ENCODE measurements around the gene RNF145. TPM values are rescaled to one million over a fixed set of nuclear protein-coding genes. Genes with fewer than 3 reads are reported as not detected.

Gene RNF145
- polyA plus RNA-seq, 2 donors = 26.2 to 48.6 TPM

- H3K36me3 ChIP-seq (ENCODE audit: control insufficient read depth in 2 of 2, insufficient read depth in 2 of 2, low read length in 1 of 2) = peaks cover 0 to 3% of the 10 kb centered on the region in 2 donors
- 64 to 70% methylated on average over 3 of the region's 3 CpGs for WGBS, 2 donors
- H3K27ac ChIP-seq (ENCODE audit: low read depth in 2 of 2, low read length in 1 of 2) = no peak overlapping the region
- H3K4me3 ChIP-seq (ENCODE audit: low read depth in 1 of 2, low read length in 2 of 2) = no peak overlapping the region
- H3K4me1 ChIP-seq (ENCODE audit: control insufficient read depth in 2 of 2, insufficient read depth in 2 of 2, low read length in 1 of 2) = peaks cover 0 to 5% of the 10 kb centered on the region in 2 donors
- H3K27me3 ChIP-seq (ENCODE audit: control insufficient read depth in 1 of 2, insufficient read depth in 2 of 2, low read length in 2 of 2) = no peaks in the 10 kb centered on the region
- H3K9me3 ChIP-seq (ENCODE audit: control insufficient read depth in 2 of 2, insufficient read depth in 1 of 2, low read depth in 1 of 2, low read length in 1 of 2) = no peaks in the 10 kb centered on the region
Measured at GRCh38 chr5:159184236-159184635, 25.1 kb downstream of the RNF145 start.

- Histone ChIP-seq H3K9me3 (ENCODE audit: control insufficient read depth in 2 of 2, insufficient read depth in 1 of 2, low read depth in 1 of 2, low read length in 1 of 2) (no peaks in the 10 kb centered on the region), H3K27ac (ENCODE audit: low read depth in 2 of 2, low read length in 1 of 2) (no peak overlapping the region), H3K27me3 (ENCODE audit: control insufficient read depth in 1 of 2, insufficient read depth in 2 of 2, low read length in 2 of 2) (no peaks in the 10 kb centered on the region), H3K36me3 (ENCODE audit: control insufficient read depth in 2 of 2, insufficient read depth in 2 of 2, low read length in 1 of 2) (peaks cover 0 to 3% of the 10 kb centered on the region in 2 donors), H3K4me3 (ENCODE audit: low read depth in 1 of 2, low read length in 2 of 2) (no peak overlapping the region), H3K4me1 (ENCODE audit: control insufficient read depth in 2 of 2, insufficient read depth in 2 of 2, low read length in 1 of 2) (peaks cover 0 to 5% of the 10 kb centered on the region in 2 donors)
- WGBS, 2 donors = 0 to 93% methylated on average over 1 of the region's 1 CpG
Measured at GRCh38 chr5:159183247-159183646, 26.1 kb downstream of the RNF145 start.

- no peaks in the 10 kb centered on the region for H3K27me3 ChIP-seq (ENCODE audit: control insufficient read depth in 1 of 2, insufficient read depth in 2 of 2, low read length in 2 of 2)
- H3K4me1 ChIP-seq (ENCODE audit: control insufficient read depth in 2 of 2, insufficient read depth in 2 of 2, low read length in 1 of 2) = peaks cover 0 to 5% of the 10 kb centered on the region in 2 donors
- H3K4me3 ChIP-seq (ENCODE audit: low read depth in 1 of 2, low read length in 2 of 2) = no peak overlapping the region
- 70 to 78% methylated on average over 1 of the region's 1 CpG for WGBS, 2 donors
- H3K9me3 ChIP-seq (ENCODE audit: control insufficient read depth in 2 of 2, insufficient read depth in 1 of 2, low read depth in 1 of 2, low read length in 1 of 2) = no peaks in the 10 kb centered on the region
- peaks cover 0 to 3% of the 10 kb centered on the region in 2 donors for H3K36me3 ChIP-seq (ENCODE audit: control insufficient read depth in 2 of 2, insufficient read depth in 2 of 2, low read length in 1 of 2)
- H3K27ac ChIP-seq (ENCODE audit: low read depth in 2 of 2, low read length in 1 of 2) = no peak overlapping the region
Measured at GRCh38 chr5:159182691-159183090, 26.7 kb downstream of the RNF145 start.

- WGBS, 2 donors = 74 to 79% methylated on average over 4 of the region's 4 CpGs
- no peak overlapping the region for H3K27ac ChIP-seq (ENCODE audit: low read depth in 2 of 2, low read length in 1 of 2)
- H3K27me3 ChIP-seq (ENCODE audit: control insufficient read depth in 1 of 2, insufficient read depth in 2 of 2, low read length in 2 of 2) = no peaks in the 10 kb centered on the region
- H3K36me3 ChIP-seq (ENCODE audit: control insufficient read depth in 2 of 2, insufficient read depth in 2 of 2, low read length in 1 of 2) = no peaks in the 10 kb centered on the region
- peaks cover 0 to 3% of the 10 kb centered on the region in 2 donors for H3K4me1 ChIP-seq (ENCODE audit: control insufficient read depth in 2 of 2, insufficient read depth in 2 of 2, low read length in 1 of 2)
- H3K9me3 ChIP-seq (ENCODE audit: control insufficient read depth in 2 of 2, insufficient read depth in 1 of 2, low read depth in 1 of 2, low read length in 1 of 2) = no peaks in the 10 kb centered on the region
- no peak overlapping the region for H3K4me3 ChIP-seq (ENCODE audit: low read depth in 1 of 2, low read length in 2 of 2)
Measured at GRCh38 chr5:159181651-159182050, 27.7 kb downstream of the RNF145 start.

GRCh38 chr5:159181152-159181551 lies 28.2 kb downstream of the RNF145 start:
- H3K4me3 ChIP-seq (ENCODE audit: low read depth in 1 of 2, low read length in 2 of 2) = no peak overlapping the region
- H3K27ac ChIP-seq (ENCODE audit: low read depth in 2 of 2, low read length in 1 of 2) = peak overlapping the region; percentile 4 to 72
- H3K4me1 ChIP-seq (ENCODE audit: control insufficient read depth in 2 of 2, insufficient read depth in 2 of 2, low read length in 1 of 2) = peaks cover 0 to 3% of the 10 kb centered on the region in 2 donors
- no peaks in the 10 kb centered on the region for H3K27me3 ChIP-seq (ENCODE audit: control insufficient read depth in 1 of 2, insufficient read depth in 2 of 2, low read length in 2 of 2)
- H3K36me3 ChIP-seq (ENCODE audit: control insufficient read depth in 2 of 2, insufficient read depth in 2 of 2, low read length in 1 of 2) = no peaks in the 10 kb centered on the region
- H3K9me3 ChIP-seq (ENCODE audit: control insufficient read depth in 2 of 2, insufficient read depth in 1 of 2, low read depth in 1 of 2, low read length in 1 of 2) = no peaks in the 10 kb centered on the region

- H3K9me3 ChIP-seq (ENCODE audit: control insufficient read depth in 2 of 2, insufficient read depth in 1 of 2, low read depth in 1 of 2, low read length in 1 of 2) = no peaks in the 10 kb centered on the region
- no peaks in the 10 kb centered on the region for H3K4me1 ChIP-seq (ENCODE audit: control insufficient read depth in 2 of 2, insufficient read depth in 2 of 2, low read length in 1 of 2)
- H3K36me3 ChIP-seq (ENCODE audit: control insufficient read depth in 2 of 2, insufficient read depth in 2 of 2, low read length in 1 of 2) = no peaks in the 10 kb centered on the region
- peak overlapping the region; percentile 14 to 15 for H3K27ac ChIP-seq (ENCODE audit: low read depth in 2 of 2, low read length in 1 of 2)
- no peaks in the 10 kb centered on the region for H3K27me3 ChIP-seq (ENCODE audit: control insufficient read depth in 1 of 2, insufficient read depth in 2 of 2, low read length in 2 of 2)
- H3K4me3 ChIP-seq (ENCODE audit: low read depth in 1 of 2, low read length in 2 of 2) = no peak overlapping the region
- 45 to 53% methylated on average over 3 of the region's 3 CpGs for WGBS, 2 donors
Measured at GRCh38 chr5:159179529-159180305, 29.6 kb downstream of the RNF145 start.

GRCh38 chr5:159178978-159179377 lies 30.4 kb downstream of the RNF145 start:
- no peaks in the 10 kb centered on the region for H3K27me3 ChIP-seq (ENCODE audit: control insufficient read depth in 1 of 2, insufficient read depth in 2 of 2, low read length in 2 of 2)
- no peak overlapping the region for H3K27ac ChIP-seq (ENCODE audit: low read depth in 2 of 2, low read length in 1 of 2)
- 6 to 27% methylated on average over 2 of the region's 2 CpGs for WGBS, 2 donors
- no peaks in the 10 kb centered on the region for H3K36me3 ChIP-seq (ENCODE audit: control insufficient read depth in 2 of 2, insufficient read depth in 2 of 2, low read length in 1 of 2)
- no peaks in the 10 kb centered on the region for H3K9me3 ChIP-seq (ENCODE audit: control insufficient read depth in 2 of 2, insufficient read depth in 1 of 2, low read depth in 1 of 2, low read length in 1 of 2)
- H3K4me1 ChIP-seq (ENCODE audit: control insufficient read depth in 2 of 2, insufficient read depth in 2 of 2, low read length in 1 of 2) = no peaks in the 10 kb centered on the region
- no peak overlapping the region for H3K4me3 ChIP-seq (ENCODE audit: low read depth in 1 of 2, low read length in 2 of 2)

GRCh38 chr5:159175547-159175946 lies 33.8 kb downstream of the RNF145 start:
- no peaks in the 10 kb centered on the region for H3K4me1 ChIP-seq (ENCODE audit: control insufficient read depth in 2 of 2, insufficient read depth in 2 of 2, low read length in 1 of 2)
- no peak overlapping the region for H3K4me3 ChIP-seq (ENCODE audit: low read depth in 1 of 2, low read length in 2 of 2)
- H3K27ac ChIP-seq (ENCODE audit: low read depth in 2 of 2, low read length in 1 of 2) = peak overlapping the region in 1 of 2 donors; percentile 16
- 12 to 19% methylated on average over 1 of the region's 1 CpG for WGBS, 2 donors
- no peaks in the 10 kb centered on the region for H3K9me3 ChIP-seq (ENCODE audit: control insufficient read depth in 2 of 2, insufficient read depth in 1 of 2, low read depth in 1 of 2, low read length in 1 of 2)
- H3K27me3 ChIP-seq (ENCODE audit: control insufficient read depth in 1 of 2, insufficient read depth in 2 of 2, low read length in 2 of 2) = no peaks in the 10 kb centered on the region
- H3K36me3 ChIP-seq (ENCODE audit: control insufficient read depth in 2 of 2, insufficient read depth in 2 of 2, low read length in 1 of 2) = peaks cover 0 to 1% of the 10 kb centered on the region in 2 donors

- no peak overlapping the region for H3K4me3 ChIP-seq (ENCODE audit: low read depth in 1 of 2, low read length in 2 of 2)
- no peak overlapping the region for H3K27ac ChIP-seq (ENCODE audit: low read depth in 2 of 2, low read length in 1 of 2)
- no peaks in the 10 kb centered on the region for H3K27me3 ChIP-seq (ENCODE audit: control insufficient read depth in 1 of 2, insufficient read depth in 2 of 2, low read length in 2 of 2)
- H3K9me3 ChIP-seq (ENCODE audit: control insufficient read depth in 2 of 2, insufficient read depth in 1 of 2, low read depth in 1 of 2, low read length in 1 of 2) = no peaks in the 10 kb centered on the region
- H3K4me1 ChIP-seq (ENCODE audit: control insufficient read depth in 2 of 2, insufficient read depth in 2 of 2, low read length in 1 of 2) = no peaks in the 10 kb centered on the region
- H3K36me3 ChIP-seq (ENCODE audit: control insufficient read depth in 2 of 2, insufficient read depth in 2 of 2, low read length in 1 of 2) = peaks cover 0 to 2% of the 10 kb centered on the region in 2 donors
Measured at GRCh38 chr5:159174511-159175168, 34.7 kb downstream of the RNF145 start.

- Histone ChIP-seq H3K27me3 (ENCODE audit: control insufficient read depth in 1 of 2, insufficient read depth in 2 of 2, low read length in 2 of 2) (no peaks in the 10 kb centered on the region), H3K4me1 (ENCODE audit: control insufficient read depth in 2 of 2, insufficient read depth in 2 of 2, low read length in 1 of 2) (no peaks in the 10 kb centered on the region), H3K27ac (ENCODE audit: low read depth in 2 of 2, low read length in 1 of 2) (no peak overlapping the region), H3K9me3 (ENCODE audit: control insufficient read depth in 2 of 2, insufficient read depth in 1 of 2, low read depth in 1 of 2, low read length in 1 of 2) (no peaks in the 10 kb centered on the region), H3K36me3 (ENCODE audit: control insufficient read depth in 2 of 2, insufficient read depth in 2 of 2, low read length in 1 of 2) (peaks cover 0 to 4% of the 10 kb centered on the region in 2 donors), H3K4me3 (ENCODE audit: low read depth in 1 of 2, low read length in 2 of 2) (no peak overlapping the region)
- WGBS, 2 donors = 60 to 80% methylated on average over 3 of the region's 3 CpGs
Measured at GRCh38 chr5:159171274-159171673, 38.1 kb downstream of the RNF145 start.

All from esophagus (tissue), 2 donors.